Endodermal cell (in vitro differentiated cells): ENCODE data around the gene LIX1. TPM values are rescaled to one million over a fixed set of nuclear protein-coding genes. Genes with fewer than 3 reads are reported as not detected.

Source experiments
- DNase-seq: peaks from one replicate; pipeline ENCODE4 v3.0.0-alpha.2; 2017
- H3K27ac ChIP-seq: 2 replicates; pipeline ENCODE4 v1.5.1; 2013; ENCODE audit warnings: mild to moderate bottlenecking, low read depth, low read length, moderate library complexity
- H3K27me3 ChIP-seq: 2 replicates; pipeline ENCODE4 v1.6.1; 2013; ENCODE audit warnings: mild to moderate bottlenecking, low read length, moderate library complexity; ENCODE audit not compliant: insufficient read depth, control insufficient read depth, poor library complexity, severe bottlenecking
- H3K36me3 ChIP-seq: 2 replicates; pipeline ENCODE4 v1.7.0; 2013; ENCODE audit warnings: mild to moderate bottlenecking, low read length, moderate library complexity; ENCODE audit not compliant: control insufficient read depth, insufficient read depth
- H3K4me1 ChIP-seq: one replicate; pipeline ENCODE4 v1.7.0; 2013; ENCODE audit warnings: low read length; ENCODE audit not compliant: control insufficient read depth, insufficient read depth
- H3K4me3 ChIP-seq: 2 replicates; pipeline ENCODE4 v1.5.1; 2013; ENCODE audit warnings: mild to moderate bottlenecking, low read length, moderate library complexity
- H3K9ac ChIP-seq: 2 replicates; pipeline ENCODE4 v1.6.1; 2013; ENCODE audit warnings: mild to moderate bottlenecking, low read length, moderate library complexity; ENCODE audit not compliant: poor library complexity, severe bottlenecking; ENCODE audit errors: extremely low read depth
- H3K9me3 ChIP-seq: 2 replicates; pipeline ENCODE4 v1.6.1; 2013; ENCODE audit warnings: mild to moderate bottlenecking, low read length, moderate library complexity; ENCODE audit not compliant: control insufficient read depth
- H3K27ac Mint-ChIP-seq: 2 replicates; pipeline ENCODE4 v1.8.0; 2020; ENCODE audit warnings: mixed read lengths
- H3K27me3 Mint-ChIP-seq: 2 replicates; pipeline ENCODE4 v1.8.0; 2021; ENCODE audit warnings: mild to moderate bottlenecking, mixed read lengths; ENCODE audit not compliant: insufficient read depth
- H3K36me3 Mint-ChIP-seq: 2 replicates; pipeline ENCODE4 v1.8.0; 2020; ENCODE audit warnings: low read depth, mixed read lengths
- H3K4me1 Mint-ChIP-seq: 2 replicates; pipeline ENCODE4 v1.8.0; 2020; ENCODE audit warnings: mixed read lengths
- H3K4me3 Mint-ChIP-seq: 2 replicates; pipeline ENCODE4 v1.8.0; 2020; ENCODE audit warnings: mild to moderate bottlenecking, moderate library complexity, mixed read lengths
- H3K9me3 Mint-ChIP-seq: 2 replicates; pipeline ENCODE4 v1.8.0; 2020; ENCODE audit warnings: mild to moderate bottlenecking, mixed read lengths
- CTCF ChIP-seq: fragments of 200-600 bp; sonication (generic); conservative IDR thresholded peaks from 2 replicates; pipeline ENCODE4 v1.5.0; 2021; ENCODE audit warnings: antibody characterized with exemption, mild to moderate bottlenecking
- WGBS, 2 experiments: methylation state at CpG; one replicate each; pipeline versions ENCODE4 v1.1.5 to v1.1.7; 2013; ENCODE audit warnings: missing lambda C conversion rate in 2 of 2, mixed read lengths in 1 of 2; ENCODE audit not compliant: insufficient coverage in 1 of 2, insufficient read length in 1 of 2; 5-methylcytosine and 5-hydroxymethylcytosine counted together
- total RNA-seq, 2 donors: library from RNA; stranded (reverse); fragmentation: NEBNext Ultra II Directional in 1 of 2; extraction: Animal tissue kit (Norgen Biotek cat#: 25700) in 1 of 2; gene quantifications; 2 replicates in 1 of 2; 3 replicates in 1 of 2; pipeline ENCODE4 v1.2.1, GENCODE V29; 2021

The LIX1 gene
- total RNA-seq, 2 donors from 2014 or later: 0.09 to 0.15 TPM

GRCh38 chr5:97077246-97077645, 65.2 kb downstream of the LIX1 start:
- no peak overlapping the region for H3K4me3 ChIP-seq
- Mint-ChIP-seq H3K27me3 (no peaks in the 10 kb centered on the region), H3K4me3 (no peak overlapping the region), H3K9me3 (no peaks in the 10 kb centered on the region), H3K36me3 (no peaks in the 10 kb centered on the region), H3K27ac (no peak overlapping the region), H3K4me1 (peaks cover 5% of the 10 kb centered on the region)
- H3K36me3 ChIP-seq: no peaks in the 10 kb centered on the region
- H3K4me1 ChIP-seq: no peaks in the 10 kb centered on the region
- no peak for DNase-seq
- H3K27ac ChIP-seq: no peak overlapping the region
- H3K27me3 ChIP-seq: no peaks in the 10 kb centered on the region
- 95 to 100% methylated on average over 1 to 4 of the region's 4 CpGs for WGBS, 2 experiments
- H3K9me3 ChIP-seq: no peaks in the 10 kb centered on the region
- no peak for TF ChIP-seq CTCF
- H3K9ac ChIP-seq: no peak overlapping the region

DNA sequence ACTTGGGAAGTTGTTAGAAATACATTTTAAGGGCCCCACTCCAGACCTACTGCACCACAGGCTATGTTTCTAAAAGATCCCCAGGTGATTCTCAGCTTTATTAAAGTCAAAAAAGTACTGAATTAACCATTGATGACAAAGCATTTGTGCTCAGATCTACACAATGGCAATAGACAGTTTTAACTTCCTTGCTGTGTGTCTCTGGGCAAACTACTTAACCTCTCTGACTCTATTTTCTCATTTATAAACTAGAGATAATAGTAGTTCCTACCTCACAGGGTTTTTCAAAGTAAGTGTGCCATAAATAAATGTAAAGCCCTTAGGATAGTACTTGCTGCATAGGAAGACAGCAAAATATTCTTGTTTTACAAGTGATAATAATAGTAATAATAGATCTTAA, 66.3 kb downstream of the LIX1 start:
- Mint-ChIP-seq H3K36me3 (no peaks in the 10 kb centered on the region), H3K27me3 (no peaks in the 10 kb centered on the region), H3K4me1 (peaks cover 5% of the 10 kb centered on the region), H3K4me3 (no peak overlapping the region), H3K27ac (no peak overlapping the region), H3K9me3 (no peaks in the 10 kb centered on the region)
- Histone ChIP-seq H3K27me3 (no peaks in the 10 kb centered on the region), H3K27ac (no peak overlapping the region), H3K9me3 (no peaks in the 10 kb centered on the region), H3K9ac (no peak overlapping the region), H3K36me3 (no peaks in the 10 kb centered on the region), H3K4me3 (no peak overlapping the region), H3K4me1 (no peaks in the 10 kb centered on the region)
- no peak for DNase-seq
- TF ChIP-seq CTCF: no peak

GRCh38 chr5:97075649-97076048, 66.8 kb downstream of the LIX1 start:
- WGBS, 2 experiments: 90 to 96% methylated on average over 5 of the region's 5 CpGs
- H3K27ac ChIP-seq: no peak overlapping the region
- no peaks in the 10 kb centered on the region for H3K27me3 ChIP-seq
- Mint-ChIP-seq H3K27me3 (no peaks in the 10 kb centered on the region), H3K36me3 (no peaks in the 10 kb centered on the region), H3K4me3 (no peak overlapping the region), H3K4me1 (peaks cover 5% of the 10 kb centered on the region), H3K27ac (no peak overlapping the region), H3K9me3 (no peaks in the 10 kb centered on the region)
- H3K4me3 ChIP-seq: no peak overlapping the region
- H3K9ac ChIP-seq: no peak overlapping the region
- TF ChIP-seq CTCF: no peak
- H3K36me3 ChIP-seq: no peaks in the 10 kb centered on the region
- DNase-seq: no peak
- no peaks in the 10 kb centered on the region for H3K4me1 ChIP-seq
- H3K9me3 ChIP-seq: no peaks in the 10 kb centered on the region
